Bronchial epithelial cell (primary cell): ENCODE measurements around the gene LEMD1. TPM values are rescaled to one million over a fixed set of nuclear protein-coding genes. Genes with fewer than 3 reads are reported as not detected.

Source experiments
- DNase-seq: peaks from one replicate; pipeline ENCODE4 v3.0.0-alpha.2; 2010; ENCODE audit warnings: low read depth
- FAIRE-seq: peaks from 2 replicates; lab custom pipeline; 2011; peaks lifted over from hg19 to GRCh38; lab: Jason Lieb, UNC
- H3K27me3 ChIP-seq: 2 replicates; pipeline ENCODE4 v1.5.1; 2011; ENCODE audit warnings: low read length; ENCODE audit not compliant: control insufficient read depth, insufficient read depth
- H3K36me3 ChIP-seq: 2 replicates; pipeline ENCODE4 v1.5.1; 2011; ENCODE audit warnings: low read length; ENCODE audit not compliant: control insufficient read depth, insufficient read depth
- H3K4me3 ChIP-seq: 2 replicates; pipeline ENCODE4 v1.5.1; 2011; ENCODE audit warnings: mild to moderate bottlenecking, low read depth, low read length, control low read depth
- CTCF ChIP-seq: IDR thresholded peaks from 2 replicates; pipeline ENCODE4 v1.5.1; 2011; ENCODE audit warnings: mild to moderate bottlenecking, moderate library complexity, low read length, control low read depth, inconsistent platforms; ENCODE audit not compliant: insufficient read depth, severe bottlenecking
- total RNA-seq: library from RNA; depleted of rRNA; stranded (reverse); fragments of >200 nt; gene quantifications from 2 replicates; pipeline ENCODE4 v1.2.1, GENCODE V29; 2014

LEMD1 gene
- total RNA-seq, 1 donor from 2014 or later, result 2.1 TPM

- FAIRE-seq, result no peak
- peak; percentile 73 for DNase-seq
- peaks cover 4% of the 10 kb centered on the region for H3K27me3 ChIP-seq
Observed at GRCh38 chr1:205375835-205376545, 45.9 kb downstream of the LEMD1 start.

GRCh38 chr1:205374210-205375078, 47.4 kb downstream of the LEMD1 start:
- FAIRE-seq, result no peak
- DNase-seq, result peak; percentile 78
- no peak for TF ChIP-seq CTCF
- Histone ChIP-seq H3K4me3 (no peak overlapping the region), H3K27me3 (peaks cover 4% of the 10 kb centered on the region), H3K36me3 (no peaks in the 10 kb centered on the region)

More at GRCh38 chr1:205375835-205376545, 45.9 kb downstream of the LEMD1 start:
- Histone ChIP-seq H3K36me3 (no peaks in the 10 kb centered on the region), H3K4me3 (no peak overlapping the region)
- peak; percentile 2 for TF ChIP-seq CTCF

- H3K4me3 ChIP-seq, result no peak overlapping the region
Observed at GRCh38 chr1:205373798-205374175, 48.1 kb downstream of the LEMD1 start.

GRCh38 chr1:205373022-205373797, 48.6 kb downstream of the LEMD1 start:
- FAIRE-seq (no peak), DNase-seq (no peak)
- peaks cover 4% of the 10 kb centered on the region for H3K27me3 ChIP-seq
- no peaks in the 10 kb centered on the region for H3K36me3 ChIP-seq
- no peak overlapping the region for H3K4me3 ChIP-seq
- no peak for TF ChIP-seq CTCF

More at GRCh38 chr1:205373798-205374175, 48.1 kb downstream of the LEMD1 start:
- no peak for TF ChIP-seq CTCF
- peaks cover 4% of the 10 kb centered on the region for H3K27me3 ChIP-seq
- no peaks in the 10 kb centered on the region for H3K36me3 ChIP-seq
- FAIRE-seq, result no peak
- DNase-seq, result no peak

- no peak for TF ChIP-seq CTCF
- DNase-seq, result no peak
- no peak overlapping the region for H3K4me3 ChIP-seq
- H3K36me3 ChIP-seq, result no peaks in the 10 kb centered on the region
- peaks cover 4% of the 10 kb centered on the region for H3K27me3 ChIP-seq
- no peak for FAIRE-seq
Observed at GRCh38 chr1:205371871-205372660, 49.8 kb downstream of the LEMD1 start.
